Measurements from ENCODE around the gene TMEM202. TPM values are rescaled to one million over a fixed set of nuclear protein-coding genes. Genes with fewer than 3 reads are reported as not detected.

TMEM202 gene
- total and polyA plus RNA-seq, 2 of the 13 experiments (the other 11 are each of a cell fraction or from before 2014, with no cell fraction given), result not detected

DNA sequence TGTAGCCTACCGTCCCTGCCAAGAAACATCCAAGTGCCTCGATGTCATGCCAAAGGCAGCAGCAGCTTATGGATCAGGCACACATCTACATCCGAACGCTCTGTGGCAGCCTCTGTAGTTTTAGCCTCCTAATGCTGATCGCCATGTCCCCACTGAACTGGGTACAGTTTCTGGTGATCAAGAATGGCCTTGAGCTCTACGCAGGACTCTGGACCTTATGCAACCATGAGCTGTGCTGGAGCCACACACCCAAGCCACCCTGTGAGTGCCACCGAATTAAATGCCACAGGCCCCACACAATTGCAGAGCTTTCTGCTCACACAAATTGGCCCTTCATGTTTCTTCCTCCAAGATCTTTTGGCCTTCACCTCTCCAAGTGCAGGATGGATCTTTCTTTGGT, 543 bp downstream of the TMEM202 start (continued):
- TF ChIP-seq, protein P1, sequence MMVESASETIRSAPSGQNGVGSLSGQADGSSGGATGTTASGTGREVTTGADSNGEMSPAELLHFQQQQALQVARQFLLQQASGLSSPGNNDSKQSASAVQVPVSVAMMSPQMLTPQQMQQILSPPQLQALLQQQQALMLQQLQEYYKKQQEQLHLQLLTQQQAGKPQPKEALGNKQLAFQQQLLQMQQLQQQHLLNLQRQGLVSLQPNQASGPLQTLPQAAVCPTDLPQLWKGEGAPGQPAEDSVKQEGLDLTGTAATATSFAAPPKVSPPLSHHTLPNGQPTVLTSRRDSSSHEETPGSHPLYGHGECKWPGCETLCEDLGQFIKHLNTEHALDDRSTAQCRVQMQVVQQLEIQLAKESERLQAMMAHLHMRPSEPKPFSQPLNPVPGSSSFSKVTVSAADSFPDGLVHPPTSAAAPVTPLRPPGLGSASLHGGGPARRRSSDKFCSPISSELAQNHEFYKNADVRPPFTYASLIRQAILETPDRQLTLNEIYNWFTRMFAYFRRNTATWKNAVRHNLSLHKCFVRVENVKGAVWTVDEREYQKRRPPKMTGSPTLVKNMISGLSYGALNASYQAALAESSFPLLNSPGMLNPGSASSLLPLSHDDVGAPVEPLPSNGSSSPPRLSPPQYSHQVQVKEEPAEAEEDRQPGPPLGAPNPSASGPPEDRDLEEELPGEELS (CRISPR knock-in tag; IDR thresholded peaks at IDR 0.05), result no peak
- TF ChIP-seq, protein P2, sequence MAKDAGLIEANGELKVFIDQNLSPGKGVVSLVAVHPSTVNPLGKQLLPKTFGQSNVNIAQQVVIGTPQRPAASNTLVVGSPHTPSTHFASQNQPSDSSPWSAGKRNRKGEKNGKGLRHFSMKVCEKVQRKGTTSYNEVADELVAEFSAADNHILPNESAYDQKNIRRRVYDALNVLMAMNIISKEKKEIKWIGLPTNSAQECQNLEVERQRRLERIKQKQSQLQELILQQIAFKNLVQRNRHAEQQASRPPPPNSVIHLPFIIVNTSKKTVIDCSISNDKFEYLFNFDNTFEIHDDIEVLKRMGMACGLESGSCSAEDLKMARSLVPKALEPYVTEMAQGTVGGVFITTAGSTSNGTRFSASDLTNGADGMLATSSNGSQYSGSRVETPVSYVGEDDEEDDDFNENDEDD (CRISPR knock-in tag; IDR thresholded peaks at IDR 0.05; ENCODE audit: borderline replicate concordance), result no peak
- TF ChIP-seq RNF2 (conservative IDR thresholded peaks at IDR 0.05; ENCODE audit: low read depth), result no peak
- TF ChIP-seq ARNT2 (CRISPR knock-in tag; IDR thresholded peaks at IDR 0.05; ENCODE audit: low read depth), result no peak
- TF ChIP-seq ZNF496 (CRISPR knock-in tag; IDR thresholded peaks at IDR 0.05; ENCODE audit: insufficient replicate concordance), result no peak
- TF ChIP-seq, protein P3, sequence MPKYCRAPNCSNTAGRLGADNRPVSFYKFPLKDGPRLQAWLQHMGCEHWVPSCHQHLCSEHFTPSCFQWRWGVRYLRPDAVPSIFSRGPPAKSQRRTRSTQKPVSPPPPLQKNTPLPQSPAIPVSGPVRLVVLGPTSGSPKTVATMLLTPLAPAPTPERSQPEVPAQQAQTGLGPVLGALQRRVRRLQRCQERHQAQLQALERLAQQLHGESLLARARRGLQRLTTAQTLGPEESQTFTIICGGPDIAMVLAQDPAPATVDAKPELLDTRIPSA (CRISPR knock-in tag; IDR thresholded peaks at IDR 0.05; ENCODE audit: borderline replicate concordance), result no peak
- TF ChIP-seq, protein P4, sequence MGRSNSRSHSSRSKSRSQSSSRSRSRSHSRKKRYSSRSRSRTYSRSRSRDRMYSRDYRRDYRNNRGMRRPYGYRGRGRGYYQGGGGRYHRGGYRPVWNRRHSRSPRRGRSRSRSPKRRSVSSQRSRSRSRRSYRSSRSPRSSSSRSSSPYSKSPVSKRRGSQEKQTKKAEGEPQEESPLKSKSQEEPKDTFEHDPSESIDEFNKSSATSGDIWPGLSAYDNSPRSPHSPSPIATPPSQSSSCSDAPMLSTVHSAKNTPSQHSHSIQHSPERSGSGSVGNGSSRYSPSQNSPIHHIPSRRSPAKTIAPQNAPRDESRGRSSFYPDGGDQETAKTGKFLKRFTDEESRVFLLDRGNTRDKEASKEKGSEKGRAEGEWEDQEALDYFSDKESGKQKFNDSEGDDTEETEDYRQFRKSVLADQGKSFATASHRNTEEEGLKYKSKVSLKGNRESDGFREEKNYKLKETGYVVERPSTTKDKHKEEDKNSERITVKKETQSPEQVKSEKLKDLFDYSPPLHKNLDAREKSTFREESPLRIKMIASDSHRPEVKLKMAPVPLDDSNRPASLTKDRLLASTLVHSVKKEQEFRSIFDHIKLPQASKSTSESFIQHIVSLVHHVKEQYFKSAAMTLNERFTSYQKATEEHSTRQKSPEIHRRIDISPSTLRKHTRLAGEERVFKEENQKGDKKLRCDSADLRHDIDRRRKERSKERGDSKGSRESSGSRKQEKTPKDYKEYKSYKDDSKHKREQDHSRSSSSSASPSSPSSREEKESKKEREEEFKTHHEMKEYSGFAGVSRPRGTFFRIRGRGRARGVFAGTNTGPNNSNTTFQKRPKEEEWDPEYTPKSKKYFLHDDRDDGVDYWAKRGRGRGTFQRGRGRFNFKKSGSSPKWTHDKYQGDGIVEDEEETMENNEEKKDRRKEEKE (IDR thresholded peaks at IDR 0.05), result no peak
- no peak for TF ChIP-seq ZNF124 (CRISPR knock-in tag; IDR thresholded peaks at IDR 0.05)
- peak; percentile 94 for TF ChIP-seq ZNF644 (CRISPR knock-in tag; IDR thresholded peaks at IDR 0.05; ENCODE audit: low read depth)
- TF ChIP-seq JARID2 (CRISPR knock-in tag; IDR thresholded peaks at IDR 0.05; ENCODE audit: insufficient replicate concordance), result no peak
- TF ChIP-seq SOX5 (CRISPR knock-in tag; IDR thresholded peaks at IDR 0.05; ENCODE audit: borderline replicate concordance), result peak; percentile 63; the same call in 1 of the 2 replicates
- no peak for TF ChIP-seq RBM39 (IDR thresholded peaks at IDR 0.05; ENCODE audit: low read depth, low read length, poor library complexity, severe bottlenecking)
- TF ChIP-seq ZNF446 (CRISPR knock-in tag; IDR thresholded peaks at IDR 0.05), result no peak
- TF ChIP-seq SRSF1 (optimal IDR thresholded peaks at IDR 0.05; ENCODE audit: low read depth, low read length), result no peak
- TF ChIP-seq ZNF75D (CRISPR knock-in tag; IDR thresholded peaks at IDR 0.05; ENCODE audit: borderline replicate concordance), result no peak
- no peak for TF ChIP-seq SALL2 (CRISPR knock-in tag; IDR thresholded peaks at IDR 0.05)
- no peak for TF ChIP-seq MBD4 (IDR thresholded peaks at IDR 0.05; ENCODE audit: borderline replicate concordance, low read length)
- peak; percentile 89 for TF ChIP-seq ZNF331 (CRISPR knock-in tag; IDR thresholded peaks at IDR 0.05)
- TF ChIP-seq ZSCAN21 (CRISPR knock-in tag; IDR thresholded peaks at IDR 0.05; ENCODE audit: borderline replicate concordance), result no peak
- TF ChIP-seq SMAD3 (CRISPR knock-in tag; IDR thresholded peaks at IDR 0.05), result no peak
- TF ChIP-seq ZMYM2 (CRISPR knock-in tag; IDR thresholded peaks at IDR 0.05), result no peak
- TF ChIP-seq MTA3 (CRISPR knock-in tag; IDR thresholded peaks at IDR 0.05), result no peak
- TF ChIP-seq, protein P5, sequence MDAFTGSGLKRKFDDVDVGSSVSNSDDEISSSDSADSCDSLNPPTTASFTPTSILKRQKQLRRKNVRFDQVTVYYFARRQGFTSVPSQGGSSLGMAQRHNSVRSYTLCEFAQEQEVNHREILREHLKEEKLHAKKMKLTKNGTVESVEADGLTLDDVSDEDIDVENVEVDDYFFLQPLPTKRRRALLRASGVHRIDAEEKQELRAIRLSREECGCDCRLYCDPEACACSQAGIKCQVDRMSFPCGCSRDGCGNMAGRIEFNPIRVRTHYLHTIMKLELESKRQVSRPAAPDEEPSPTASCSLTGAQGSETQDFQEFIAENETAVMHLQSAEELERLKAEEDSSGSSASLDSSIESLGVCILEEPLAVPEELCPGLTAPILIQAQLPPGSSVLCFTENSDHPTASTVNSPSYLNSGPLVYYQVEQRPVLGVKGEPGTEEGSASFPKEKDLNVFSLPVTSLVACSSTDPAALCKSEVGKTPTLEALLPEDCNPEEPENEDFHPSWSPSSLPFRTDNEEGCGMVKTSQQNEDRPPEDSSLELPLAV (CRISPR knock-in tag; conservative IDR thresholded peaks at IDR 0.05; ENCODE audit: low read depth), result no peak
- TF ChIP-seq NRL (CRISPR knock-in tag; IDR thresholded peaks at IDR 0.05; ENCODE audit: borderline replicate concordance), result no peak

All from HepG2 (cell line).